GM23338 (cell line): ENCODE data around the gene BNC2. TPM values are rescaled to one million over a fixed set of nuclear protein-coding genes. Genes with fewer than 3 reads are reported as not detected.

Source experiments
- ATAC-seq: fragments of 200-7000 bp; cut with Tn5 transposase; 3 replicates; pipeline ENCODE4 v1.9.1; 2020
- DNase-seq: peaks from one replicate; pipeline ENCODE4 v3.0.0-alpha.2; 2015; ENCODE audit warnings: low spot score
- H2AFZ ChIP-seq: fragments of 200-600 bp; sonication (generic); 2 replicates; pipeline ENCODE4 v1.8.0; 2016; ENCODE audit warnings: antibody characterized with exemption, mild to moderate bottlenecking, moderate library complexity
- H3F3A ChIP-seq: fragments of 200-600 bp; sonication (generic); replicated peaks from 2 replicates; pipeline ENCODE4 v1.8.0; 2017; ENCODE audit warnings: antibody characterized with exemption, mixed run types, low read depth
- H3K27ac ChIP-seq: fragments of 200-600 bp; sonication (generic); 2 replicates; pipeline ENCODE4 v1.6.1; 2016; ENCODE audit warnings: low read depth
- H3K27me3 ChIP-seq: fragments of 200-600 bp; sonication (generic); 2 replicates; pipeline ENCODE4 v1.8.0; 2016; ENCODE audit warnings: mild to moderate bottlenecking, mixed run types, moderate library complexity; ENCODE audit not compliant: insufficient read depth
- H3K36me3 ChIP-seq: fragments of 200-600 bp; sonication (generic); 2 replicates; pipeline ENCODE4 v1.8.0; 2016; ENCODE audit warnings: mild to moderate bottlenecking; ENCODE audit not compliant: insufficient read depth
- H3K4me1 ChIP-seq: fragments of 200-600 bp; sonication (generic); 2 replicates; pipeline ENCODE4 v1.8.0; 2016; ENCODE audit warnings: mild to moderate bottlenecking, moderate library complexity; ENCODE audit not compliant: insufficient read depth
- H3K4me2 ChIP-seq: fragments of 200-600 bp; sonication (generic); 2 replicates; pipeline ENCODE4 v1.7.1; 2017; ENCODE audit warnings: mixed run types
- H3K4me3 ChIP-seq: fragments of 200-600 bp; sonication (generic); 2 replicates; pipeline ENCODE4 v1.6.1; 2016; ENCODE audit warnings: mixed run types
- H3K79me2 ChIP-seq: fragments of 200-600 bp; sonication (generic); replicated peaks from 2 replicates; pipeline ENCODE4 v1.8.0; 2017; ENCODE audit warnings: mild to moderate bottlenecking; ENCODE audit not compliant: insufficient read depth
- H3K9me2 ChIP-seq: fragments of 200-600 bp; sonication (generic); 2 replicates; pipeline ENCODE4 v1.8.0; 2017; ENCODE audit not compliant: insufficient read depth
- H4K20me1 ChIP-seq: fragments of 200-600 bp; sonication (generic); replicated peaks from 2 replicates; pipeline ENCODE4 v1.8.0; 2017; ENCODE audit warnings: mild to moderate bottlenecking; ENCODE audit not compliant: insufficient read depth
- H3K27ac Mint-ChIP-seq: 2 replicates; pipeline ENCODE4 v1.8.0; 2020; ENCODE audit warnings: inconsistent platforms, mild to moderate bottlenecking, moderate library complexity, mixed read lengths
- H3K27me3 Mint-ChIP-seq: 3 replicates; pipeline ENCODE4 v1.8.0; 2022; ENCODE audit warnings: low read depth, mild to moderate bottlenecking, moderate library complexity, mixed read lengths, inconsistent platforms; ENCODE audit not compliant: insufficient read depth, poor library complexity
- H3K36me3 Mint-ChIP-seq: 3 replicates; pipeline ENCODE4 v1.8.0; 2021; ENCODE audit warnings: low read depth, mild to moderate bottlenecking, inconsistent platforms, moderate library complexity, mixed read lengths
- H3K4me1 Mint-ChIP-seq: 3 replicates; pipeline ENCODE4 v1.8.0; 2020; ENCODE audit warnings: mild to moderate bottlenecking, inconsistent platforms, mixed read lengths
- H3K4me3 Mint-ChIP-seq: 3 replicates; pipeline ENCODE4 v1.8.0; 2021; ENCODE audit warnings: moderate library complexity, mild to moderate bottlenecking, inconsistent platforms, mixed read lengths
- H3K9me3 Mint-ChIP-seq: 3 replicates; pipeline ENCODE4 v1.8.0; 2020; ENCODE audit warnings: moderate library complexity, mild to moderate bottlenecking, inconsistent platforms, mixed read lengths
- CREB1 ChIP-seq: fragments of 250-450 bp; sonication (Bioruptor Pico); IDR thresholded peaks from 2 replicates; pipeline ENCODE4 v1.5.0; 2020; ENCODE audit warnings: low read depth, mild to moderate bottlenecking, moderate library complexity
- CTCF ChIP-seq, 2 experiments: fragments of 200-600 bp in 1 of 2; sonication (generic) in 1 of 2; conservative IDR thresholded peaks; 2 replicates each; pipeline versions ENCODE4 v1.5.1 to v1.6.1; 2016 to 2017; ENCODE audit warnings: antibody characterized with exemption in 2 of 2, low read depth in 2 of 2, mild to moderate bottlenecking in 2 of 2, moderate library complexity in 1 of 2
- EZH2 ChIP-seq: fragments of 200-600 bp; sonication (generic); IDR thresholded peaks from one replicate; pipeline ENCODE4 v1.8.0; 2017; ENCODE audit warnings: antibody characterized with exemption, mild to moderate bottlenecking, low read depth; ENCODE audit not compliant: unreplicated experiment
- EZH2phosphoT487 ChIP-seq: fragments of 200-600 bp; sonication (generic); IDR thresholded peaks from one replicate; pipeline ENCODE4 v1.8.1; 2018; ENCODE audit warnings: antibody characterized with exemption; ENCODE audit not compliant: unreplicated experiment
- JUNB ChIP-seq: IDR thresholded peaks from one replicate; pipeline ENCODE4 v1.6.1; 2016; ENCODE audit warnings: antibody characterized with exemption; ENCODE audit not compliant: unreplicated experiment
- NANOG ChIP-seq: IDR thresholded peaks from 2 replicates; pipeline ENCODE4 v1.6.1; 2016; ENCODE audit warnings: antibody characterized with exemption, borderline replicate concordance
- POLR2AphosphoS5 ChIP-seq: IDR thresholded peaks from 2 replicates; pipeline ENCODE4 v1.6.1; 2016; ENCODE audit warnings: antibody characterized with exemption, low read depth
- STAT1 ChIP-seq: IDR thresholded peaks from one replicate; pipeline ENCODE4 v1.6.1; 2016; ENCODE audit warnings: antibody characterized with exemption; ENCODE audit not compliant: unreplicated experiment
- ZNF114 ChIP-seq: fragments of 250-450 bp; sonication (Bioruptor Pico); IDR thresholded peaks from 2 replicates; pipeline ENCODE4 v1.5.0; 2020; ENCODE audit warnings: mild to moderate bottlenecking, moderate library complexity
- polyA plus RNA-seq: library from polyadenylated mRNA; unstranded; fragments of >200 nt; fragmentation: Nextera tagmentation; extraction: Ambion mirVana; gene quantifications from 2 replicates; pipeline ENCODE4 v1.2.1, GENCODE V29; 2016
- total RNA-seq: library from RNA; depleted of rRNA; stranded (reverse); fragments of >200 nt; shearing (Covaris generic); gene quantifications from 2 replicates; pipeline ENCODE4 v1.2.3, GENCODE V29; 2014

Gene BNC2
- total and polyA plus RNA-seq, 2 experiments from 2014 or later: 12.7 to 13.2 TPM

GRCh38 chr9:16689351-16689938 lies 181.0 kb downstream of the BNC2 start (continued):
- TF ChIP-seq CTCF (conservative IDR thresholded peaks at IDR 0.05; ENCODE audit: low read depth in 2 of 2) (no peak), EZH2 (no peak), ZNF114 (CRISPR knock-in tag) (no peak)

- Mint-ChIP-seq H3K4me1 (peaks cover 60% of the 10 kb centered on the region), H3K36me3 (no peaks in the 10 kb centered on the region), H3K27me3 (no peaks in the 10 kb centered on the region), H3K27ac (0 out of 2 replicates have a peak overlapping the region, but pooled peaks have one; percentile 5), H3K4me3 (no peak overlapping the region), H3K9me3 (no peaks in the 10 kb centered on the region)
- H4K20me1 ChIP-seq: no peaks in the 10 kb centered on the region
- no peak; the same call in 2 of the 3 replicates for ATAC-seq
- H3F3A ChIP-seq: no peaks in the 10 kb centered on the region
- TF ChIP-seq CREB1 (CRISPR knock-in tag) (no peak), STAT1 (no peak), JUNB (no peak), POLR2AphosphoS5 (no peak), ZNF114 (CRISPR knock-in tag) (no peak), EZH2phosphoT487 (no peak), EZH2 (no peak), NANOG (no peak), CTCF (conservative IDR thresholded peaks at IDR 0.05; ENCODE audit: low read depth in 2 of 2) (no peak)
- peaks cover 43% of the 10 kb centered on the region for H3K4me1 ChIP-seq
- H3K36me3 ChIP-seq: no peaks in the 10 kb centered on the region
- H3K27me3 ChIP-seq: no peaks in the 10 kb centered on the region
- H3K4me2 ChIP-seq: peak overlapping the region; percentile 44
- H3K79me2 ChIP-seq: no peaks in the 10 kb centered on the region; the same call in none of the 2 replicates
- H3K9me2 ChIP-seq: no peaks in the 10 kb centered on the region
- no peak overlapping the region for H3K4me3 ChIP-seq
- no peak overlapping the region for H2AFZ ChIP-seq
- H3K27ac ChIP-seq: no peak overlapping the region
- DNase-seq: no peak
Measured at GRCh38 chr9:16688814-16689213, 181.7 kb downstream of the BNC2 start.
